ENCODE results near the gene DNLZ.
"Not testable (repeated sequence)": the region's sequence is repeated elsewhere in the genome, so short reads cannot be mapped to it uniquely, and the experiment has no call there.

The DNLZ gene

DNA sequence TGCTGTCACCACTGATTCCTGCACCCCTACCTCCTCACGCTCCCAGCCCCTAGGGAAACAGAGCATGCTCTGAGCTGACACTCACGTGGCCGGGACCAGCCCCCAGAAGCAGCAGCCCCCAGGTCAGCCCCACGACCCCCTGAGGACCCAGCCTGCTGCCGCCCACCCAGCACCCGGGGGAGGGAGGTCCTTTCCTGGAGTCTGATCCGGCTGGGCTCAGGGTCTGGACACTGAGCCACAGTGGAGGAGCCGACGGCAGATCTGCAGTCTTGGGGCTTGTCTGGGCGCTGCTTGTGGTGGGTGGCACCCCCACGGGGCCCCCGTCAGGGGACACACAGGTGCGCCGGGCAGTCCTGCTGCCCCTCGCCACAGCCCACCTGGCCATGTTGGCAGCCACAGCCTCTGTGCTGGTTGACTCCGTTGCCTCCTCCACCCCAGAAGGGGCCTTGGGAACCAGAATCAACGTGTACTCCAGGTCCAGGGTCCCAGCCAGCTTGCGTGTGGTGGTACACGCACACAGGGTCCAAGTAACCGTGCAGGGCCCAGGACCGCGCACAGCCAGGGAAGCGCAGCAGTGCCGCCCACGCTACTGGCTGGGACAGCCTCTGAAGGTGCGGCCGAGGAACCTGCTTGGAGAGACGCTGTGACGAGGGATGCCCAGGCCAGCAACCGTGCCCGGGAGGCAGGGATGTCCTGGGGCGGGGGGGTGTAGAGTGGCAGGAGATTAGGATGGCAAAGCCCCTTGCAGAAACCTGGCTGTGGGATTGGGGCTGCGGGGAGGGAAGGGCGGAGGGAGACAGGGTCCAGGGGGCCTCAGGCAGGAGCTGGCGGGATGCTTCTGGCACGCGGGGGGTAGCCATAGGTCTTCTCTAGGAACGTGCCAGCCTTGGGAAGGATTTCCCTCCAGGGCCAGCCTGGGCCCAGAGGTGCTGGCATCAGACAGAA, 3.5 kb downstream of the DNLZ start:
- no peak for DNase-seq (ENCODE audit: low spot score)

DNA sequence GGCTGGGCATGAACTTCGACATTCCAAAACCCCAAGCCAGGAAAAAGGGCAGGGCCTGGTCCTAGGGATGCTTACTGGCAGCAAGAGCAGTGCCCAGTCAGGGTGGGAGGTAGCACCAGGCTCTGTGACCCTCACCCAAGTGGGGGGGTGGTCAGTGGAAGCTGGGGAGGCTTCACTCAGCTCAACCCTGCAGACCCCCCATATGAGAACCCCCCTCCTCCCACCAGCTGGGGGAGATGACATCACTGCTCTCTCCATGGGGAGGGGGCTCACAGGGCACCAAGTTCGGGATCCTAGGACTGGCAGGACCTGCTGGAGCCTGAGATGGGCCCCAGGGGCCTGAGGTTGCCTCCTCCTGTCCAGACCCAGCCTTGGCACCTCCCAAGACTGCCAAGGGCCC, 4.7 kb downstream of the DNLZ start:
- DNase-seq (ENCODE audit: low spot score) = no peak

DNA sequence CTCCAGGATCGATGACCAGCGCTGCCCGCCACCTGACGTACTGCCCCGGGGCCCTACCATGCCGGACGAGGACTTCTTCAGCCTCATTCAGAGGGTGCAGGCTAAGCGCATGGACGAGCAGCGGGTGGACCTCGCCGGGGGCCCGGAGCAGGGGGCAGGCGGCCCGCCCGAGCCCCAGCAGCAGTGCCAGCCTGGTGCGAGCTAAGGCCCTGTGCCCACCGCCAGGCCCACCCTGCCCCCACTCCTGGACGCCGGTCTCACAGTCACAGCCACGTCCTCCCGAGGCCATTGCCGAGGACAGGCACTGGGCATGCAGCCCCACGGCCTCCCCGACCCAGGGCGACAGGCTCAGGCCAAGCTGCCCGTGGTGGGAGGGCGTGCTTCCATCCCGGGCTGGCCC, 5.5 kb downstream of the DNLZ start:
- no peak for DNase-seq (ENCODE audit: low spot score)

DNA sequence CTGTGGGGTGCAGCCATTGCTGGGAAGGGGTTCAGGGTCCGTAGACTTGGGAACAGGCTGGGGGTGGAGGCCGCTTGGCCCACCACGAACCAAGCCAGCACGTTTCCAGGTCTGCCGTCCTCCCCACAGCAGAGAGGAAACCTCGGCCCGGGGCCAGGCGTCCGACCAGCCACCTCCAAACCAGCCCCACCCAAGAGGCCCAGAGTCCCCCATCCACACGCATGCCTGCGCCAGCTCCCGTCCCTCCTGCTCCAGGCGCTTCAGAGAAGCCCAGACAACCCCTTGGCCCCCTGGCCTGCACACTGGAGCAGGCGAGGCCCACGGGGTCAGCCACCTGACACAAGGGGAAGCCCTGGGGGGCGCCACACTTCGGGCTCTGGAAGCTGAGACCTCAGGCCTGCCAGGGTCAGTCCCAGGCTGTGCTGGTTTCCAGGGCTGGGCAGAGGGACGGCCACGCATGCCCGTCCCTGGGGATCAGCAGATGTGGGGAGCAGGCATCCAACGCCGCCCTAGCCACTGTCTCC, 6.3 kb downstream of the DNLZ start:
- no peak for DNase-seq (ENCODE audit: low spot score)

DNA sequence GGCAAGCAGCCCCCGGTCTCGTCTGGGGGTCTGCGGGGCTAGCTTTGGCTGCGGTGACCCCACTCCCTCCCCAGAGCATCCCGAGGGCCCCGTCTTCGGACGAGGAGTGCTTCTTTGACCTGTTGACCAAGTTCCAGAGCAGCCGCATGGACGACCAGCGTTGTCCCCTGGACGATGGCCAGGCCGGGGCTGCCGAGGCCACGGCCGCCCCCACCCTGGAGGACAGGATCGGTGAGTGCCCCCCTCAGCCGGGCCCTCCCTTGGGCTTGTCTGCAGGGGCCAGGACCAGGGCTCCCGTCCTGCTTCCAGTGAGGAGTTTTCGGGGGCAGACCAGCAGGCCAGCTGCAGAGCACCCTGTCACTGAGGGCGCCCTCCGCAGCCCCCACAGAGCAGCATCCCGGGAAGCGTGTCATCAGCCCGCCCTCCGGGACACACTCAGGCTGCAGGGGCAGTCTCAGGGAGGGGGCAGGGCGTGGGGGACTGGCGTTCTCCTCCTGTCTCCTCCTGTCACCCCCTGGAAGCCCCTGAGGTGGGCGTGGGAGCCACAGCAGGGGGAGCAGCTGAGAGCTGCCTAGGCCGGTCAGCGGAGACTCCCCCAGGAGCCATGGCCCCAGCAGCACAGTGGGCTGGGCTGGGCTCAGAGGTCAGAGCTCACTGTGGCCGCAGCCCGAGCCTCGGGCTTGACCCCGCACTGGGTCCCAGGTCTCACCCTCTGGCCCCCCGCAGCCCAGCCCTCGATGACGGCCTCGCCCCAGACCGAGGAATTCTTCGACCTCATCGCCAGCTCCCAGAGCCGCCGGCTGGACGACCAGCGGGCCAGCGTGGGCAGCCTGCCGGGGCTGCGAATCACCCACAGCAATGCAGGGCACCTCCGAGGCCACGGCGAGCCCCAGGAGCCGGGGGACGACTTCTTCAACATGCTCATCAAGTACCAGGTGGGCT, 7.7 kb downstream of the DNLZ start:
- DNase-seq (ENCODE audit: low spot score) = no peak

DNA sequence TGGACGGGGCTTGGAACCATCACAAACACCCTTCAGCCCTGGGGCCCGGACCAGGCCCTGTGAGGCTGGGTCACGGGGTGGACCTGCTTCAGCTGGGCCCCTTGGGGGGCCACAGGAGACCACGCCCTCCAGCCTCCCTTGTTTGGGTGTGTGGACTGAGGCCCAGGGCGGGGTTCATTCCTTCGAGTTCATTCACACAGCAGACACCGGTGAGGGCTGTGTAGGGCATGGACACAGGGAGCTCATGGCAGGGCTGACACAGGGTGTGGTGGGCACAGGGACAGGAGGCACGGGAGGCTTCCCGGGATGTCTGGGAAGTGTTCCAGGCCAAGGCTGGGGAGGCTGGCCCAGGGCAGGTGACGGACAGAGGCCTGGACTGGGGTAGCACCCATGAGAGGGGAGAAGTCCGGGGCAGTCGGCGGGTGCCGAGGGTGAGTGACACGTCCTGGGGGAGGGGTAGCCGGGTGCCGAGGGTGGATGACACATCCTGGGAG, 8.9 kb downstream of the DNLZ start:
- no peak for DNase-seq (ENCODE audit: low spot score)

DNA sequence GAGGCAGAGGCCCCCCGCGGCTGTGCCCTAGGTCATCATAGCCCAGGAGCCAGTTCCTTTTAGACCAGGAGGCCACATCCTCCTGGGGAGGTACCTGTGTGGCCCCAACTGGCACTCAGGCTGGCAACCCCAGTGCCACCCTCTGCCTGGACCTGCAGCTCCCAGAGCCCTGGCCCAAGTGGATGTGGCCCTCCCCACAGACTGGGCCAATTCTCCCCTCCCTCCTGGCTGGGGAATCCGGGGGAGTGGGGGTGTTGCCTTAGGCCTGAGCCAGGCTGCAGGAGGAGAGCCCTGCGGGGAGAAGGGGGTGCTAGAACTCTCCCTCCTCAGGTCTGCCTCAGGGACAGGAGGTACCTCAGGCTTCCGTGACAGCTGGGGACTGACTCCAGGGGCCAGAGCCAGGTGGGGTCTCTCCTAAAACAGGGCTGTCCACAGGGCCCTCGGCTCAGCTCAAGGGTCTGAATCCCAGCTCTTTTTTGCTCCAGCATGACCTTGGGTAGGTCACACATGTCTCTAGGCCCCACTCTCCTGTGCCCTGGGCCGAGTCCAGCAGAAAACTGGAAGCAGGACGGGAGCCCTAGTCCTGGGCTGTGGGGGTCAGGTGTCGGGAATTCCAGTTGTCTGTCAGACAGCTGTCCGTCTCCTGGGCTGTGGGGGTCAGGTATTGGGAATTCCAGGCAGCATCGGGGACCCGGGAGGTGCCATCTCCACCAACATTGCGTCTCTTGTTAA, 9.6 kb downstream of the DNLZ start:
- no peak for DNase-seq (ENCODE audit: low spot score)

DNA sequence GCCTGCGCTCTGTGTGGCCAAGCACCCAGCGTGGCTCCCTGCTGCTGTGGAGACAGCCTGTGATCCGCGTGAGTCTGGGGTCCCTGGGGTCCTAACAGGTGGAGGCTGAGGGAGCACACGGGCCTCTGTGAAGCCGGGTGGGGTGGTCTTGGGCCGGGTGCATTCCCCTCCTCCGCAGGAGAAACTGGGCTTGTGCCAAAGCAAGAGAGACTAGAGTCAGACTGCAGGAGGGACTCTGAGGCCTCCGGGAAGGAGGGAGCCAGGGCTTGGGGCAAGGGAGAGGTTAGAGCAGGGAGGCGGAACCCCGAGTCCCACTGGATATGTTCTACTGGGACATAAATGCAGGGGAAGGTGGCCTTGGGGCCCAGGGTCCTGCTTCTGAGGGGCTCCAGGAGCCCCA, 10.5 kb downstream of the DNLZ start:
- DNase-seq (ENCODE audit: low spot score) = no peak

DNA sequence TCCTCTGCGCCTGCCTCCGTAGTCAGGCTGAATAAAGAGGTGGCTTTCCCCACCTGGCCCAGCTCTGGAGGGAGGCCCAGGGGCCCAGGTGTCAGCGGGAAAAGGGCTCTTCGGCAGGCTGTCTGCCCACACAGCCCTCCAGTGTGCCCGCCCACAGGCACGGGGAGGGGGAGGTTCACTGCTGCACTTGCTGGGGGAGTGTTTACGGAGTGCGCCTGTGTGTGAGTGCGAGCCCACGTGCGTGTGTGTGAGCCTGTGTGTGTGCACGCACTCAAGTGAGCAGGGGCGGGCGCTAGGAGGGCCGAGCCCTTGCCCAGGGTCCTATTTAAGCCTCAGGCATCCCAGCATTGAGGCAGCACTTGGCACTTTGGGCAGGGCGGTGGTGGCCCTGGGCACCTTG, 10.9 kb downstream of the DNLZ start:
- no peak for DNase-seq (ENCODE audit: low spot score)

DNA sequence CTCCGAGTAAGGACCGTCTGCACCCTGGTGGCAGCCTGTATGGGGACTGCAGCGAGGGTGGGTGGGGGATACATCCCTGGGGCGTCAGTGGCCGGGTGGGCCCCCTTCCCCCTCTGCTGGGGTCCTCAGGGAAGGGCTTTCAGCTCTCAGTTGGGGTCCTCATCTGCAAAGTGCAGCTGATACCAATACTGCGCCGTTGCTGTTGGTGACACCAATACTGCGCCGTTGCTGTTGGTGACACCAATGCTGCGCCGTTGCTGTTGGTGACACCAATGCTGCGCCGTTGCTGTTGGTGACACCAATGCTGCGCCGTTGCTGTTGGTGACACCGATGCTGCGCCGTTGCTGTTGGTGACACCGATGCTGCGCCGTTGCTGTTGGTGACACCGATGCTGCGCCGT, 11.7 kb downstream of the DNLZ start:
- not testable (repeated sequence) for DNase-seq (ENCODE audit: low spot score)

DNA sequence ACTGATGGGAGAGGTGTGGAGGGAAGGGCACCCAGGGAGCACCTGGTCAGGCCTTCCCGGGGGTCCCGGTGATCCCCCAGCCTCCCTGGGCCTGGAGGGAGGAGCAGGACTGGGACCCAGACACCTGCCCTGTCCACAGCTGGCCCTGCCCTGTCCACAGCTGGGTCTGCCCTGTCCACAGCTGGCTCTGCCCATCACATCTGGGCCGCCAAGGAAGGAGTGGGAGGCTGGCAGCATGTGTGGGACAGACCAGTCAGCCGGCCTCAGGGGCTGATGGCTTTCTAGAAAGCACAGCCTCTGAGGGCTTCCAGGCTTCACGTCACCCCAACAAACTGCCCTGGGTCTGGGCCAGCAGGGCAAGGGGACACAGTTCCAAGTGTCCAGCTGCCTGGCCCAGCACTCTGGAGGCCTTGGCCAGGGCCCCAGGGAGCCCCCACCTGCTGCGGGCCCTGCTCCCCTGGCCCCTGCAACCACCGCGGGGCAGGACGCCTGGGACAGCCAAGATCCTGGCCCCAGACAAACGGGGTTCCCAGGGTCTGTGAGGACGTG, 12.2 kb downstream of the DNLZ start:
- DNase-seq (ENCODE audit: low spot score) = no peak

DNA sequence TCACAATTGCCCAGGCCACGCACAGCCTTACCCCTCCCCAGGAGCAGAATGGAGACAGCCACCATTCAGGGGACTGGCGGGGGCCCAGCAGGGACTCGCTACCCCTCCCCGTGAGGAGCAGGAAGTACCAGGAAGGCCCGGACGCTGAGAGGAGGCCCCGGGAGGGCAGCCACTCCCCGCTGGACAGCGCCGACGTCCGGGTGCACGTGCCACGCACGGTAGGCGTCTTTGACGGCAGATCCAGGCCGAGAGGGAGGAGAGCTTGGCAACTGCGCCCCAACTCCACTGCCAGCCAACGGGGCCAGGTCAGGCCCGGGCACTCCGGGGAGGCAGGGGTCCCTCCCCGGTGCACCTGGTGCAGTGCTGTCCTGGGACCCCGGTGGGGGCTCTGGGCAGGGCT, 14.0 kb downstream of the DNLZ start:
- DNase-seq (ENCODE audit: low spot score) = no peak

DNA sequence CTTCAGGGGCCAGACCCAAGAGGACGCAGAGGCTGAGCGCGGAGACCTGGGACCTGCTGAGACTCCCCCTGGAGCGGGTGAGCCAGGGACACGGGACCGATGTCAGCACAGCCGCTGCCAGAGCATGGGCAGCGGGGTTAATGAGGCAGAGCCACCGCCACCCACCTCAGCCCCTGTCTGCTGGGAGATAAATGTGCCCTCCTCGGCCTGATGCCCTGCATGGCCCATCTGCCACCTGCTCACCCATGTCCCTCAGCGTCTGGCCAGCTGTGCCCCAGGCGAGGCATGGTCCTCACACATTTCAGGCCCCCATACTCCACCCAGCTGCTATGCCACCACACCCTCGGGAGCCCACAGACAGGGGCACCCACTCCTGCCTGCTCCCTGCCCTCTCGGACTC, 14.9 kb downstream of the DNLZ start:
- no peak for DNase-seq (ENCODE audit: low spot score)

DNA sequence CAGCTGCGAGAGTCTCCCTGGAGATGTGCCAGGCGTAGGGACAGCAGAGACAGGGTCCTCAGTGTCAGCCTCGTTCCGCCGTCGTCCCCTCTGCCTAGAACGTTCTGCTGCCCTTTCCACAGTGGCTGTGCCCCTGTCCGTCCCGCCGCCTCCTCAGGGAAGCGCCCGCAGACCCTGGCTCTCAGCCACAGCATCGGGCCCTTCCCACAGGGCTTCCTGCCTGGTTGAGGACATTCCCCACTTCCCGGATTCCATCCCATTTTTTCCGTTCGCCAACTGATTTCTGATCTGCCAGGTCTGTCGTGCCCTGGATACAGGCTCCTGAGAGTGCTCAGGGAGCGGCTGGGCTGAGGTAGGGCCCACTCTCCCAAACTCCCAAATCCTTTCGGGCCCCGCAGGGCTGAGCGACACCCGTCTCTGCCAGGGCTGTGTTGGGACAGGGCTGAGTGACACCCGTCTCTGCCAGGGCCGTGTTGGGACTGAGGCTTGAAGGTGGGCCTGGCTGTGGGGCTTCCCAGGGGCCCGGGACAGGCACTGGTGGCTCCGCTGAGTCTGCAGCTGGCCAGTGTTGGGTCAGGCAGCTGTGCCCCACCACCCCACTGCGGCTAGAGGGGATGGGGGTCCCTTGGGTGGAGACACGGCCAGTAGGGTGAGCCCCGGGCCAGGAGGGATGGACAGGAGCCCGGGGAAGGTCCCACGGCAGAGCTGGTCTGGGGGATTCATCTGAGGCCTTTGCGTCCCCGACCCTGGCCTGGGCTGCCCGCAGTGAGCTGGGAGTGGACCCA, 15.9 kb downstream of the DNLZ start:
- no peak for DNase-seq (ENCODE audit: low spot score)

DNA sequence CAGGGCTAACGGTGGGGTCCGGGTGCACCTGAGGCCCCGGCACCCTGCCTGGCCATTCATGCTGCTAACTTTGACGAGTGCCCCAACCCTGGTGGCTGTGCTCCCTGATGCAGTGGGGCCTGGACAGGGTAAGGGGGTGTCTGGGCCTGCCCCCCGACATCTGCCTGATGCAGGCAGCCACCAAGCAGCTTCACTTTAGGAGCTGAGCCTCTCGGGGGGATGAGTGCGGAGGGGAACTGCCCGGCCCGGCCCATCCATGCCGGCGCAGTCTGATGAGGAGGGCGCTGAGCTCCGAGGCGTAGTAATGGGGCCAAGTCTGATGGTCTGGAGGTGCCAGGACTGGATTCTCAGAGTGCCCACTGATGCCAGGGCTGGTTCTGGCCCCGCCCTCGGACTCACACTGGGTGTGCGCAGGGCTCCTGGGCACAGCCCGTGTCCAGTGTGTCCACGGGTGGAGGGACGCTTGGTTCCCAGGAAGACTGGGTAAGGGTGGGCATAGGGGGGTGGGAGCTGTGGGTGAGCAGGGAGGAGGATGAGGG, 16.5 kb downstream of the DNLZ start:
- DNase-seq (ENCODE audit: low spot score) = no peak

DNA sequence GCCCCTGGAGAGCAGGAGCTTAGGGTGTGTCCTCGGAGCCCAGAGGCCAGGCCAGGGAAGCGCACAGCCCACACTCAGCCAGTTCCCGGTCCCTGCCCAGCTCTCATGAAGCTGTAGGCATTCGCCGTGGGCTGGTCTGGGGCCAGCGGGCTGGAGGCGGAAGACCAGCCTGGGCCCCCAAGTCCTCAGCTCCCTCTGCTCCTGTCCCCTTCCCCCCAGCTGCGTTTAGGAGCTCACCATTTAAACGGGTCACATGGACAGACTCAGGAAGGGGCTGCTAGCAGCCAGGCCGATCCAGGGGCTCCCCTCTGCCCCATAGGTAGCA, 17.4 kb downstream of the DNLZ start:
- no peak for DNase-seq (ENCODE audit: low spot score)

DNA sequence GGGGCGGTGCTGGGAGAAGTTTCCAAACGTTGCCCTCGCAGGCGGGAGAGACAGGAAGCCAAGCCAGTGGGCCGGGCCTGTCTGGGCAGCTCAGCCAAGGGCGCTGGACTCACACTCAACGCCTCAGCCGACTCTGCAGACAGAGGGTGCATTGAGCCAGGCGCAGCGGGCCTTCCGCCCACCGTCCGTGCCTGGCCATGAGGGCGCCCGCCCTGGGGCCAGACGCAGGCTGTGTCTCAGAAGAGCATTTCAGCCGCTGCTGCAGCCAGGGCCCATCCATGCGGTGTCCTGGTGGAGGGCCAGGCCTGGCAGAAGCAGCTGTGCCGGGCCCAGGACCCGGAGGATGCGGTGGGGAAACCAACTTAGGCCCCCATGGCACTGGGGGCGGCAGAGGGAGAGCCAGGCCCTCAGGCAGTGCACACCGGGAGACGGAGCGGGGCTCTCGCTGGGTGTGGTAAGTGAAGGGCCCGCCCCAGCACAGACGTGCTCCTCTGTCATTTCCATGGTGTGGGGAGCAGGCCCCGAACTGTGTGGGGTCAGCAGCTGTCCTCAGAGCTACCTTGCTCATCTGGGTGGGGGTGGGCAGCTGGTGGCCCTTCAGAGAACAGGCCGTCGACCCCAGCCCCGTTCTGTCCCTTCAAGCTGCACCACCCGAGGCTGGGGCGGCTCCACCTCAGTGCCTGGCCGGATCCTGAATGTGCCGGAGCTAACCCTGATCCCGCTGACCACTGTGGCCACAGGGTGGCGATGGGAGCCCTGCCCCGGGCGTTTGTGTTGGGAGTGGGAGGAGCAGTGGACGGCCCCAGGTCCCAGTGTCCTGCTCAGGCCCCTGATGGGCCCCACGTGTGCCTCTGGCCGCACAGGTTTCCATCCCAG, 18.0 kb downstream of the DNLZ start:
- no peak for DNase-seq (ENCODE audit: low spot score)

DNA sequence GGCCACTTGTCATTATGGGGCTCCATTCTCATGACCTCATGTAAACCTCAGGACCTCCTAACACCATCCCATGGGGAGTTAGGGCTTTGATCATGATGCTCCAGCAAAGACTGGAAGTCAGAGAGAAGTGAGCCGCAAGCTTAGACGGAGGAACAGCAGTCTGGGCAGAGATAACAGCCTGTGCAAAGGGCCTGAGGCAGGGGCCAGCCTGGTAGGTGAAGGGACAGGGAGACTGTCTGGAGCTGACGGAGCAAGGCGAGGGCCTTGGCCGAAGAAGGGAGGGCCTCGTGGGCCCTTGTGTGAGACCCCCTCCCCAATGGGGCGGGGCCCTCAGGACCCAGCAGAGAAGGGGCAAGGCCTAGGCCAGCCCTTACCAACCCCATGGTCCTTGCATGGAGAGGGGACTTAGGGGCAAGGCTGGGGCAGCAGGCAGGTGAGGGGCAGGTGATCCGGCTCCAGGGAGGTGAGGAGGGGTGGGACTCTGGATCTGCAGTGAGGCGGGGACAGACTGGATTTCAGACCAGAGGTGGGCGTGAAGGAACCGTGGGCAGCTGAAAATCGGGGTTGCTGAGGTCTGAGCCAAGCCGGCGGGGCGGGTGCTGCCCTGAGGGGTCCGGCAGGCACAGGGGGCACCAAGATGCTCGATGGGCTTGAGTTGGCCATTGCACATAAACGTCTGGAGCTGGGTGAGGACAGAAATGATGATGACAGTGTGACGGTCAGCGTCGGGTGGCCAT, 18.8 kb downstream of the DNLZ start:
- no peak for DNase-seq (ENCODE audit: low spot score)

DNA sequence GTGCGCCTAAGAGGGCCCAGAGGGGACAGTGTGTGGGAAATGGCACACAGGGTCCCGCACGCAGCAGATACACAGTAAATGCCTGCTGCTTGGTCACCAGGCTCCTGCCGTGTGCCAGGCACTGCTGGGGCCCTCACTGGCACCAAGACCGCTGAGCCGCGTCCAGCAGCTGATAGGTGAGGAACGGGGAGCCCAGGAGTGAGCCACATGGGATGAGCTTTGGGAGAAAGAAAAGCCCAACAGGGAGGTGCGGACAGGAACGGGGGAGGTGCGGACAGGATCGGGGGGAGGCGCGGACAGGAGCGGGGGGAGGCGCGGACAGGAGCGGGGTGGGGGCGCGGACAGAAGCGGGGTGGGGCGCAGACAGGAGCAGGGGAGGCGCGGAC, 19.7 kb downstream of the DNLZ start:
- no peak for DNase-seq (ENCODE audit: low spot score)
